ENCODE measurements around the gene TRAPPC14.
A peak's percentile ranks its signal among the peaks of the same experiment; 100 is the strongest.

Gene TRAPPC14

GRCh38 chr7:100126931-100127865 lies 31.3 kb downstream of the TRAPPC14 start, which contains the start of gene MBLAC1:
Gene MBLAC1 (plus strand): TSS chr7:100126967. CDS start chr7:100127396, 429 bp downstream.
- DNase-seq (ENCODE audit: low read depth in 1 of 2, low spot score in 1 of 2) = peak; percentile 79 to 80

- no peak for DNase-seq (ENCODE audit: low read depth in 1 of 2, low spot score in 1 of 2)
These were observed 32.1 kb downstream of the TRAPPC14 start for GRCh38 chr7:100126239-100126930.

DNA sequence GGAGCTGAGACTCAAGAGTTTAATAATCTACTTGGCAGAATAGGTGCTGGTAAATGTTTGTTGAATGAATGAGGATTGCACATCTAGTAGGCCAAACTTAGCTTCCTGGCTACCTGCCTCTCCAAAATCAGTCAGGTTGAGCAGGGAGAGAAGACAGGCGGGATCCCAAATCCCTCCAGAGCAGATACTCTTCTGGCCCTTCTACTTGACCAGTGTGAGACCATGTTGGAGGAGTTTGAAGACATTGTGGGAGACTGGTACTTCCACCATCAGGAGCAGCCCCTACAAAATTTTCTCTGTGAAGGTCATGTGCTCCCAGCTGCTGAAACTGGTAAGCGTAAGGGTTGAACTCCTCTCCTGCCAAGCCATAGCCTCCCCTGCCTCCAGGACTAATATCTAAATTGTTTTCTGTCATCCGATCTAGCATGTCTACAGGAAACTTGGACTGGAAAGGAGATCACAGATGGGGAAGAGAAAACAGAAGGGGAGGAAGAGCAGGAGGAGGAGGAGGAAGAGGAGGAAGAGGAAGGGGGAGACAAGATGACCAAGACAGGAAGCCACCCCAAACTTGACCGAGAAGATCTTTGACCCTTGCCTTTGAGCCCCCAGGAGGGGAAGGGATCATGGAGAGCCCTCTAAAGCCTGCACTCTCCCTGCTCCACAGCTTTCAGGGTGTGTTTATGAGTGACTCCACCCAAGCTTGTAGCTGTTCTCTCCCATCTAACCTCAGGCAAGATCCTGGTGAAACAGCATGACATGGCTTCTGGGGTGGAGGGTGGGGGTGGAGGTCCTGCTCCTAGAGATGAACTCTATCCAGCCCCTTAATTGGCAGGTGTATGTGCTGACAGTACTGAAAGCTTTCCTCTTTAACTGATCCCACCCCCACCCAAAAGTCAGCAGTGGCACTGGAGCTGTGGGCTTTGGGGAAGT lies 34.0 kb downstream of the TRAPPC14 start:
- no peak for DNase-seq (ENCODE audit: low read depth in 1 of 2, low spot score in 1 of 2)

DNA sequence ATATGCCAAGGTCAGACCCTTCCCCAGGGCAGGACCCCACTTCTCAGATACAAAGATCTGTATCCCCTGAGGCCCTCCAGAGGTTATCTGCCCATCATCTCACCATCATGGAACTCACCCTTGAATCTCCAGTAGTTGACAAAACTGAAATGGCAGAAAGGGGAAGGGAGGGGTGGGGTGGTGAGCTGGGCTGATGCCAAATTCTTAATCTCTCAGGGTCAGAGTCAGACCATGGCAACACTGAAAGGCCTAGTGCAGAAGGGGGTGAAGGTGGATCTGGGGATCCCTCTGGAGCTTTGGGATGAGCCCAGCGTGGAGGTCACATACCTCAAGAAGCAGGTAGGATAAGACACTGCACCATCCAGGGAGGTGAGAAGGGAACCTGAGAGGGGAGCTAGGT lies 36.0 kb downstream of the TRAPPC14 start:
- DNase-seq (ENCODE audit: low read depth in 1 of 2, low spot score in 1 of 2) = no peak

GRCh38 chr7:100122067-100122466 lies 36.5 kb downstream of the TRAPPC14 start:
- no peak for DNase-seq (ENCODE audit: low read depth in 1 of 2, low spot score in 1 of 2)

DNA sequence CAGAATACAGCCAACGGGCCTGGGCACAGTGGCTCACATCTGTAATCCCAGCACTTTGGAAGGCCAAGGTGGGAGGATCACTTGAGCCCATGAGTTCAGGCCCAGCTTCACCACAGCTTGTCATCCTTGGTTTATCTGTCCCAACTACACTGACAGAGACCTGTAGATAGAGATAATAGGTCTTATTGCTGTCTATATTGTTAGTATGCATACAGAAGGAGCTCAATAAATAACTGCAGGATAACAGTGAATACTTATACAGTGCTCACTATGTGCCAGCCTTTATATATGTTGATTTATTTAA lies 37.8 kb downstream of the TRAPPC14 start:
- DNase-seq (ENCODE audit: low read depth in 1 of 2, low spot score in 1 of 2) = no peak

- peak; percentile 49 to 52 for DNase-seq (ENCODE audit: low read depth in 1 of 2, low spot score in 1 of 2)
These were observed 38.4 kb downstream of the TRAPPC14 start for GRCh38 chr7:100119970-100120732.

DNA sequence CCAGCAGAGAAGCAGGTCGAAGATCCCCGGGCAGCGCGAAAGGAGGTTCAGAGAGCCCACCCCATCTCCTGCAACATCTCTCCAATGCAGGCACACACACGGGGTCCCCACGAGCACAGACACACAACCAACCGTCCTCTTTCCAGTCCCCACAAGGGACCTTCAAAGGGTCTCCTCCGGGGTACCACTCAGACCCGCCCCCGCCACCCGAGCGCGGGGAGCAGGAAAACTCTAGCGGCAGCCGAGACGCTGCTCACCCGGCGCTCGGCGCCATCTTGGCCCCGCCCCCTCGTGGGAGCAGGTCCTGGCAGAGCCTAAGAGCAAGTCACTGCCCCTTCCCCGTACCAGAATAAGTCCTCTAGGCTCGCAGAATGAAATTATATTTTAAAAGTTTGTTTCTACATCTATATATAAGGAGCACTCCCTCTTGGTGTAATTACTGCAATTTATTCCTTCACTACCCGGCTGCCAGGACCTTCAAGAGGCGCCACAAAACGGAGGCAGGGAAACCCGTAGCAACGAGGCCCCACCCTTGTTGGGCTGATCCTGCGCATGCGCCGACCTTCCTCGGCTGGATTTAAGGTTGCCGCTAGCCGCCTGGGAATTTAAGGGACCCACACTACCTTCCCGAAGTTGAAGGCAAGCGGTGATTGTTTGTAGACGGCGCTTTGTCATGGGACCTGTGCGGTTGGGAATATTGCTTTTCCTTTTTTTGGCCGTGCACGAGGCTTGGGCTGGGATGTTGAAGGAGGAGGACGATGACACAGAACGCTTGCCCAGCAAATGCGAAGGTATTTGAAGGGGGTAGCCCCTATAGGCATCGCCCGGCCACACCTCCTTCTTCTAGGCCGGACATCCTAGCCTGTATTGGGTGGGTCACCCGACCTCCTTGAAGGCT lies 39.2 kb downstream of the TRAPPC14 start, which contains the start of the genes CNPY4 and TAF6:
TSS of gene CNPY4 (plus strand) at position 563 of the 898 bp plus-strand sequence. CDS start at position 674, 111 bp downstream.
TSS of gene TAF6 (minus strand) at position 287 of the 898 bp plus-strand sequence. CDS start 5,149 bp downstream, outside the sequence.
- DNase-seq (ENCODE audit: low read depth in 1 of 2, low spot score in 1 of 2) = peak; percentile 88 to 90

DNA sequence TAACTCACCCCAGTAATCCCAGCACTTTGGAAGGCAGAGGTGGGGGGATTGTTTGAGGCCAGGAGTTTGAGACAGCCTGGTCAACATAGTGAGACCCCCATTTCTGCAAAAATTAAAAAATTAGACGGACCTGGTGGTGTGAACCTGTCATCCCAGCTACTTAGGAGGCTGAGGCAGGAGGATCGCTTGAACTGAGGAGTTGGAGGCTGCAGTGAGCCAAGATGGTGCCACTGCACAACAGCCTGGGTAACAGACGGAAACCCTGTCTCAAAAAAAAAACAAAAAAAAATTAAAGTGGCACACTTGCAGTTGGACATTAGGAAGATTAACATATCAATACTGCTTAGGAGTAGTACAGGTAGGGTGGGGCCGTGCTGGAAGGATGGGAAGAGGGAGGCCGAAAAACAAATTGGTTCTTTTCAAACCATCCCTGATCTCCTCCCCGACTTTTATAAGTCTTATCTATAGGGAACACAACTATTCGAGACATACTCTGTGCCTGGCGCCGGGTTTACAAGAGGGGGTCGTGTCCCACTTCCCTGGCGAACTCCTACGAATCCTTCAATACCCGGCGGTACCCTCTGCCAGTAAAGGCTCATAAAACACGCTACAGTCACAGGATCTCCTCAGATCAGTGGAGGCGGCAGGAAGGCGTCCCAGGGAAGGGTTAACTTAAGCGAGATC lies 40.0 kb downstream of the TRAPPC14 start:
- DNase-seq (ENCODE audit: low read depth in 1 of 2, low spot score in 1 of 2) = no peak

GRCh38 chr7:100115026-100115425 lies 43.5 kb downstream of the TRAPPC14 start:
- DNase-seq (ENCODE audit: low read depth in 1 of 2, low spot score in 1 of 2) = no peak

DNA sequence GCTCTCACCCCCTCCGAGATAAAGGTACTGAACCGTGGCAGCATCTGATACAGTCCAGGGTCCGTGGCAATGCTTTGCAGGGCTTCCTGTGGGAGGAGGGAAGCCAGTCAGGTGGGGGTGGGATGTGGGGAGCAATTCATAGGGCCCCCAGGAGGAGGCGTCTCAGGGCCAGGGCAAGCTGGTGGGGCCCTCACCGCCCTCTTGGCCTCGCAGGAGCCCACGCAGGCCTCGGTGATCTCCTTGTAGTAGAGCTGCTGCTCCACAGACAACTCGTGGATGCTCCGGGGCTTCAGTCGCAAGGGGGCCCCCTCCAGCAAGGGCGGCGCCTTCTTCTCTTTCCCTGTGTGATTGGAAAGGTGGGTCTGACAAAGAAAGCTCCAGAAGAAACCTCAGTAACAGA lies 46.6 kb downstream of the TRAPPC14 start:
- no peak for DNase-seq (ENCODE audit: low read depth in 1 of 2, low spot score in 1 of 2)

GRCh38 chr7:100111156-100111555 lies 47.4 kb downstream of the TRAPPC14 start:
- DNase-seq (ENCODE audit: low read depth in 1 of 2, low spot score in 1 of 2) = no peak

- DNase-seq (ENCODE audit: low read depth in 1 of 2, low spot score in 1 of 2) = no peak
These were observed 48.9 kb downstream of the TRAPPC14 start for GRCh38 chr7:100109521-100110163.

GRCh38 chr7:100107890-100108289 lies 50.6 kb downstream of the TRAPPC14 start:
- no peak for DNase-seq (ENCODE audit: low read depth in 1 of 2, low spot score in 1 of 2)

- no peak for DNase-seq (ENCODE audit: low read depth in 1 of 2, low spot score in 1 of 2)
These were observed 51.3 kb downstream of the TRAPPC14 start for GRCh38 chr7:100107125-100107737.

GRCh38 chr7:100106633-100107032 lies 51.9 kb downstream of the TRAPPC14 start:
- no peak for DNase-seq (ENCODE audit: low read depth in 1 of 2, low spot score in 1 of 2)

GRCh38 chr7:100105534-100105933 lies 53.0 kb downstream of the TRAPPC14 start:
- DNase-seq (ENCODE audit: low read depth in 1 of 2, low spot score in 1 of 2) = no peak
